HepG2 (cell line): ENCODE results near the gene NEURL4. TPM values are rescaled to one million over a fixed set of nuclear protein-coding genes. Genes with fewer than 3 reads are reported as not detected.

ENCODE experiments used
- ADNP ChIP-seq: sonication (generic); formaldehyde crosslinking; IDR thresholded peaks from 2 replicates; pipeline ENCODE4 v1.4.0; 2020; ENCODE audit warnings: missing genetic modification reagents
- CHD4 ChIP-seq: fragments of 200-600 bp; sonication (generic); IDR thresholded peaks from 2 replicates; pipeline ENCODE4 v1.7.0; 2017; ENCODE audit warnings: mild to moderate bottlenecking, low read length, borderline replicate concordance
- DNMT1 ChIP-seq: sonication (generic); formaldehyde crosslinking; IDR thresholded peaks from 2 replicates; pipeline ENCODE4 v1.5.1; 2020; ENCODE audit warnings: mild to moderate bottlenecking, missing genetic modification reagents
- NONO ChIP-seq, 2 experiments: fragments of 450-650 bp in 1 of 2; sonication (generic) in 1 of 2; formaldehyde crosslinking in 1 of 2; IDR thresholded peaks in 1 of 2; conservative IDR thresholded peaks in 1 of 2; 2 replicates each; pipeline versions ENCODE4 v1.6.1 to v1.8.0; 2017 to 2022; ENCODE audit warnings: mild to moderate bottlenecking in 1 of 2, missing genetic modification reagents in 1 of 2, moderate library complexity in 1 of 2
- NR2F2 ChIP-seq: IDR thresholded peaks from 2 replicates; pipeline ENCODE4 v1.6.1; 2012; ENCODE audit warnings: low read depth, inconsistent platforms, borderline replicate concordance
- PAF1 ChIP-seq: IDR thresholded peaks from 2 replicates; pipeline ENCODE4 v1.6.1; 2016; ENCODE audit warnings: missing genetic modification reagents, missing compliant biosample characterization
- RARG ChIP-seq: sonication (generic); formaldehyde crosslinking; IDR thresholded peaks from 2 replicates; pipeline ENCODE4 v1.4.0; 2020; ENCODE audit warnings: low read depth, mild to moderate bottlenecking, missing genetic modification reagents
- SP1 ChIP-seq, 2 experiments: fragments of 450-650 bp in 1 of 2; sonication (generic) in 1 of 2; formaldehyde crosslinking in 1 of 2; IDR thresholded peaks; 2 replicates each; pipeline versions ENCODE4 v1.4.0 to v1.6.1; 2016 to 2020; ENCODE audit warnings: missing genetic modification reagents in 1 of 2
- STAG1 ChIP-seq: sonication (generic); formaldehyde crosslinking; IDR thresholded peaks from 2 replicates; pipeline ENCODE4 v1.4.0; 2020; ENCODE audit warnings: missing genetic modification reagents
- ZBTB8A ChIP-seq: sonication (generic); formaldehyde crosslinking; IDR thresholded peaks from 2 replicates; pipeline ENCODE4 v1.4.0; 2020; ENCODE audit warnings: mild to moderate bottlenecking, low read depth, missing genetic modification reagents, borderline replicate concordance
- ZFP1 ChIP-seq: IDR thresholded peaks from 2 replicates; pipeline ENCODE4 v1.6.1; 2016
- ZFP36 ChIP-seq: fragments of 150-350 bp; IDR thresholded peaks from 2 replicates; pipeline ENCODE4 v1.6.1; 2018; ENCODE audit warnings: borderline replicate concordance, low read length, low read depth; ENCODE audit not compliant: partially characterized antibody
- ZMAT3 ChIP-seq: sonication (generic); formaldehyde crosslinking; conservative IDR thresholded peaks from 2 replicates; pipeline ENCODE4 v1.7.0; 2021; ENCODE audit warnings: missing genetic modification reagents
- ZNF550 ChIP-seq: sonication (generic); formaldehyde crosslinking; IDR thresholded peaks from 2 replicates; pipeline ENCODE4 v1.4.0; 2020; ENCODE audit warnings: mild to moderate bottlenecking, missing genetic modification reagents, borderline replicate concordance
- ZNF615 ChIP-seq: sonication (generic); formaldehyde crosslinking; IDR thresholded peaks from 2 replicates; pipeline ENCODE4 v1.5.0; 2020; ENCODE audit warnings: mild to moderate bottlenecking, missing genetic modification reagents, borderline replicate concordance
- ZNF776 ChIP-seq: sonication (generic); formaldehyde crosslinking; IDR thresholded peaks from 2 replicates; pipeline ENCODE4 v1.4.0; 2020; ENCODE audit warnings: mild to moderate bottlenecking, missing genetic modification reagents
- ZNF891 ChIP-seq: sonication (generic); formaldehyde crosslinking; IDR thresholded peaks from 2 replicates; pipeline ENCODE4 v1.5.0; 2020; ENCODE audit warnings: mild to moderate bottlenecking, missing genetic modification reagents
- polyA plus RNA-seq, 8 experiments: library from polyadenylated mRNA; depleted of rRNA in 3 of 8; stranded (reverse) in 7 of 8; unstranded in 1 of 8; fragments of >200 nt; fragmentation: Illumina TruSeq in 4 of 8; extraction: Trizol in 4 of 8; gene quantifications; 2 replicates each; pipeline versions ENCODE4 v1.2.1 to v1.2.3, GENCODE V29; 2011 to 2016; ENCODE audit warnings: low read depth in 4 of 8, missing spikeins in 1 of 8, mixed read lengths in 1 of 8; ENCODE audit not compliant: insufficient read depth in 1 of 8
- total RNA-seq, 5 experiments: library from RNA; depleted of rRNA; stranded (reverse); fragments of >200 nt; fragmentation: Illumina TruSeq; extraction: Trizol; gene quantifications; 2 replicates each; pipeline ENCODE4 v1.2.3, GENCODE V29; 2016; ENCODE audit warnings: low read depth in 1 of 5
- TF ChIP-seq, protein P1 (sequence below): sonication (generic); formaldehyde crosslinking; IDR thresholded peaks from 2 replicates; pipeline ENCODE4 v1.4.0; 2020; ENCODE audit warnings: missing genetic modification reagents
- TF ChIP-seq, protein P2 (sequence below): IDR thresholded peaks from 2 replicates; pipeline ENCODE4 v1.6.1; 2016
- TF ChIP-seq, protein P3 (sequence below): IDR thresholded peaks from 2 replicates; pipeline ENCODE4 v1.6.1; 2012; ENCODE audit warnings: low read depth, low read length, improper control_type of control experiment
- TF ChIP-seq, protein P4 (sequence below): sonication (generic); formaldehyde crosslinking; IDR thresholded peaks from 2 replicates; pipeline ENCODE4 v1.4.0; 2020; ENCODE audit warnings: missing genetic modification reagents

NEURL4 gene
- total and polyA plus RNA-seq, 2 of the 13 experiments (the other 11 are each of a cell fraction or from before 2014, with no cell fraction given) = 14.8 to 15.7 TPM

DNA sequence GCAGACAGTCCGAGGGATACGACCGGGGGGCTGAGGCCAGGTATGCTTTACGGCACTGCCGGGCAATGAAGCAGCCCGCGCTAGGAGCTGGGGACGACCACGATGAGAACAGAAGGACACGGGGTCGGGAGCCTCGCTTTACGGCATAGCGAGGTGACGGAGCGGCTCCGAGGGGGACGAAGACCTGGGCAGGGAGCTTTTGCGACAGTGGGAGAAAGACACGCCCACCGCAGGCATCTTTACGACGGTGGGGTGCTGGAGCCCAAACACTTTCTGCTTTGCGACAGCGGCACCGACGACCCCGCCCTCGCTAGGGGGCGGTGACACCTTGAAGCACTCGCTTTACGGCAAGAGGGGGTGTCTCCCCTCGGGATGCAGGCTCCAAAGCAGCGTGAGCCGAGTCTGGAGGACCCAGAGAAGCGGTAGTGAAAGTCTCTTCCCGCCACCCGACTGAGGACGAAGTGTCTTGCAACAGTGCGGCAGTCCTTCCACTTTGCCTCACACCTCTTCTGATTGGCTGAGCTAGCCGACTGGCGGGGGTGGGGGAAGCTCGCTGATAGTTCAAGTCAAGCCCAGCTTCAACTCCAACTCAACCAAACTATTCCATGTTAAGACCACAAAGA lies 350 bp upstream of the NEURL4 start (continued):
- TF ChIP-seq PAF1 (no peak), ZFP1 (CRISPR knock-in tag) (peak; percentile 48; the same call in 1 of the 2 replicates), ADNP (no peak), ZNF891 (CRISPR knock-in tag) (0 out of 2 replicates have a peak, but pooled peaks have one; percentile 55), DNMT1 (CRISPR knock-in tag) (no peak), NONO (IDR thresholded peaks at IDR 0.05) (no peak), NONO (CRISPR knock-in tag; conservative IDR thresholded peaks at IDR 0.05) (peak; percentile 90), NR2F2 (peak; percentile 75; the same call in 1 of the 2 replicates), ZNF776 (0 out of 2 replicates have a peak, but pooled peaks have one; percentile 50), STAG1 (CRISPR knock-in tag) (no peak), CHD4 (no peak), ZBTB8A (CRISPR knock-in tag) (no peak), ZNF615 (CRISPR knock-in tag) (no peak), RARG (no peak), SP1 (IDR thresholded peaks at IDR 0.05) (no peak), SP1 (CRISPR knock-in tag; IDR thresholded peaks at IDR 0.05) (peak; percentile 89), ZMAT3 (CRISPR knock-in tag) (peak; percentile 84; the same call in 1 of the 2 replicates), ZFP36 (no peak), ZNF550 (CRISPR knock-in tag) (no peak)
- TF ChIP-seq, protein P1, sequence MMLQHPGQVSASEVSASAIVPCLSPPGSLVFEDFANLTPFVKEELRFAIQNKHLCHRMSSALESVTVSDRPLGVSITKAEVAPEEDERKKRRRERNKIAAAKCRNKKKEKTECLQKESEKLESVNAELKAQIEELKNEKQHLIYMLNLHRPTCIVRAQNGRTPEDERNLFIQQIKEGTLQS (CRISPR knock-in tag) = no peak
- TF ChIP-seq, protein P2, sequence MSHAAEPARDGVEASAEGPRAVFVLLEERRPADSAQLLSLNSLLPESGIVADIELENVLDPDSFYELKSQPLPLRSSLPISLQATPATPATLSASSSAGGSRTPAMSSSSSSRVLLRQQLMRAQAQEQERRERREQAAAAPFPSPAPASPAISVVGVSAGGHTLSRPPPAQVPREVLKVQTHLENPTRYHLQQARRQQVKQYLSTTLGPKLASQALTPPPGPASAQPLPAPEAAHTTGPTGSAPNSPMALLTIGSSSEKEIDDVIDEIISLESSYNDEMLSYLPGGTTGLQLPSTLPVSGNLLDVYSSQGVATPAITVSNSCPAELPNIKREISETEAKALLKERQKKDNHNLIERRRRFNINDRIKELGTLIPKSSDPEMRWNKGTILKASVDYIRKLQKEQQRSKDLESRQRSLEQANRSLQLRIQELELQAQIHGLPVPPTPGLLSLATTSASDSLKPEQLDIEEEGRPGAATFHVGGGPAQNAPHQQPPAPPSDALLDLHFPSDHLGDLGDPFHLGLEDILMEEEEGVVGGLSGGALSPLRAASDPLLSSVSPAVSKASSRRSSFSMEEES = peak; percentile 41; the same call in 1 of the 2 replicates
- TF ChIP-seq, protein P3, sequence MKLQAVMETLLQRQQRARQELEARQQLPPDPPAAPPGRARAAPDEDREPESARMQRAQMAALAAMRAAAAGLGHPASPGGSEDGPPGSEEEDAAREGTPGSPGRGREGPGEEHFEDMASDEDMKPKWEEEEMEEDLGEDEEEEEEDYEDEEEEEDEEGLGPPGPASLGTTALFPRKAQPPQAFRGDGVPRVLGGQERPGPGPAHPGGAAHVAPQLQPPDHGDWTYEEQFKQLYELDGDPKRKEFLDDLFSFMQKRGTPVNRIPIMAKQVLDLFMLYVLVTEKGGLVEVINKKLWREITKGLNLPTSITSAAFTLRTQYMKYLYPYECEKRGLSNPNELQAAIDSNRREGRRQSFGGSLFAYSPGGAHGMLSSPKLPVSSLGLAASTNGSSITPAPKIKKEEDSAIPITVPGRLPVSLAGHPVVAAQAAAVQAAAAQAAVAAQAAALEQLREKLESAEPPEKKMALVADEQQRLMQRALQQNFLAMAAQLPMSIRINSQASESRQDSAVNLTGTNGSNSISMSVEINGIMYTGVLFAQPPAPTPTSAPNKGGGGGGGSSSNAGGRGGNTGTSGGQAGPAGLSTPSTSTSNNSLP = no peak
- TF ChIP-seq, protein P4, sequence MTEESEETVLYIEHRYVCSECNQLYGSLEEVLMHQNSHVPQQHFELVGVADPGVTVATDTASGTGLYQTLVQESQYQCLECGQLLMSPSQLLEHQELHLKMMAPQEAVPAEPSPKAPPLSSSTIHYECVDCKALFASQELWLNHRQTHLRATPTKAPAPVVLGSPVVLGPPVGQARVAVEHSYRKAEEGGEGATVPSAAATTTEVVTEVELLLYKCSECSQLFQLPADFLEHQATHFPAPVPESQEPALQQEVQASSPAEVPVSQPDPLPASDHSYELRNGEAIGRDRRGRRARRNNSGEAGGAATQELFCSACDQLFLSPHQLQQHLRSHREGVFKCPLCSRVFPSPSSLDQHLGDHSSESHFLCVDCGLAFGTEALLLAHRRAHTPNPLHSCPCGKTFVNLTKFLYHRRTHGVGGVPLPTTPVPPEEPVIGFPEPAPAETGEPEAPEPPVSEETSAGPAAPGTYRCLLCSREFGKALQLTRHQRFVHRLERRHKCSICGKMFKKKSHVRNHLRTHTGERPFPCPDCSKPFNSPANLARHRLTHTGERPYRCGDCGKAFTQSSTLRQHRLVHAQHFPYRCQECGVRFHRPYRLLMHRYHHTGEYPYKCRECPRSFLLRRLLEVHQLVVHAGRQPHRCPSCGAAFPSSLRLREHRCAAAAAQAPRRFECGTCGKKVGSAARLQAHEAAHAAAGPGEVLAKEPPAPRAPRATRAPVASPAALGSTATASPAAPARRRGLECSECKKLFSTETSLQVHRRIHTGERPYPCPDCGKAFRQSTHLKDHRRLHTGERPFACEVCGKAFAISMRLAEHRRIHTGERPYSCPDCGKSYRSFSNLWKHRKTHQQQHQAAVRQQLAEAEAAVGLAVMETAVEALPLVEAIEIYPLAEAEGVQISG (CRISPR knock-in tag) = peak; percentile 94
